Ishikawa (cell line): Measurements from ENCODE around the gene RNU6-1.

Source experiments
- CEBPB ChIP-seq: IDR thresholded peaks from 2 replicates; pipeline ENCODE4 v1.6.1; 2012
- CREB1 ChIP-seq: IDR thresholded peaks from 2 replicates; pipeline ENCODE4 v1.6.1; 2012; ENCODE audit warnings: low read depth
- EGR1 ChIP-seq: IDR thresholded peaks from 2 replicates; pipeline ENCODE4 v1.6.1; 2012
- EP300 ChIP-seq: IDR thresholded peaks from 2 replicates; pipeline ENCODE4 v1.6.1; 2012; ENCODE audit warnings: borderline replicate concordance
- FOXM1 ChIP-seq: IDR thresholded peaks from 2 replicates; pipeline ENCODE4 v1.6.1; 2012; ENCODE audit warnings: low read depth, borderline replicate concordance
- NFIC ChIP-seq: IDR thresholded peaks from 2 replicates; pipeline ENCODE4 v1.6.1; 2012
- RAD21 ChIP-seq: IDR thresholded peaks from 2 replicates; pipeline ENCODE4 v1.6.1; 2012; ENCODE audit warnings: low read depth
- TAF1 ChIP-seq: IDR thresholded peaks from 2 replicates; pipeline ENCODE4 v1.6.1; 2012; ENCODE audit warnings: low read depth, mild to moderate bottlenecking
- TCF12 ChIP-seq: IDR thresholded peaks from 2 replicates; pipeline ENCODE4 v1.6.1; 2012; ENCODE audit warnings: low read depth
- TEAD4 ChIP-seq: IDR thresholded peaks from 2 replicates; pipeline ENCODE4 v1.6.1; 2012
- YY1 ChIP-seq: IDR thresholded peaks from 2 replicates; pipeline ENCODE4 v1.6.1; 2012; ENCODE audit warnings: low read depth
- ZBTB7A ChIP-seq: IDR thresholded peaks from 2 replicates; pipeline ENCODE4 v1.6.1; 2012; ENCODE audit warnings: low read depth
- TF ChIP-seq, protein P1 (sequence below): IDR thresholded peaks from 2 replicates; pipeline ENCODE4 v1.6.1; 2012
- TF ChIP-seq, protein P2 (sequence below): IDR thresholded peaks from 2 replicates; pipeline ENCODE4 v1.6.1; 2012; ENCODE audit warnings: low read depth, mild to moderate bottlenecking
- TF ChIP-seq, protein P3 (sequence below): IDR thresholded peaks from 2 replicates; pipeline ENCODE4 v1.6.1; 2012

RNU6-1 gene

DNA sequence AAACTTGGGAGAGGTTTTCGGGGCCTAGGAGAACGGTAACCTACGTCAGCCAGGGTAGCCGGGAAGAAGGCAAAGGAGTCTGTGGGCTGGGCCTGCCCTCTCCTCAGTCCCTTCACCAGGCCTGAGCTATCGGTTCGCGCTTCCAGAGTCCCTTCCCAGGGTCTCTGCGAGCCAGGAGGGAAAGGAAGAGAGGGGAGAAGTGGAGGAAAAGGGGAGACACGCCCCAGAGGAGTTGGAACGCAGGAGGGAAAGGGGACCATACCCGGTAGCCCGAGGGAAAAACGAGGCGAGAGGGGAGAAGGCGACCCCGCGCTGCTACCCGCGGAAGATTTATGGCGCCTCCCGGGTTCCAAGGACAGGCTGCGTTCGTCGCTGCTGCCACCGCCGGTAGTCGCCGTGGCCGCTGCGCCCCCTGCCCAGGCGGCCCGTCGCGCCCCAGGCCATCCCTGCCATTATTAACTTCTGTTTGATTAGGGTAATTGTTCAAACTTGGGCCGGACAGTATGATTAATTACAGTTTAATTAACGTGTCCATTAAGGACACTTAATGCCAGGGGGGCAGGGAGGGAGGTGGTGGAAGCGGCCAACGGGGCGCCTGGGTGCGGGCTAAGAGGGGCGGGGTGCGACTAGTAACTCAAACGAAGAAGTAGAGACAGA, 17.9 kb downstream of the RNU6-1 start:
- TF ChIP-seq ZBTB7A (no peak), CREB1 (no peak), TEAD4 (no peak), FOXM1 (no peak), TCF12 (no peak), NFIC (no peak), CEBPB (no peak)
- TF ChIP-seq, protein P1, sequence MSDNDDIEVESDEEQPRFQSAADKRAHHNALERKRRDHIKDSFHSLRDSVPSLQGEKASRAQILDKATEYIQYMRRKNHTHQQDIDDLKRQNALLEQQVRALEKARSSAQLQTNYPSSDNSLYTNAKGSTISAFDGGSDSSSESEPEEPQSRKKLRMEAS, result no peak

DNA sequence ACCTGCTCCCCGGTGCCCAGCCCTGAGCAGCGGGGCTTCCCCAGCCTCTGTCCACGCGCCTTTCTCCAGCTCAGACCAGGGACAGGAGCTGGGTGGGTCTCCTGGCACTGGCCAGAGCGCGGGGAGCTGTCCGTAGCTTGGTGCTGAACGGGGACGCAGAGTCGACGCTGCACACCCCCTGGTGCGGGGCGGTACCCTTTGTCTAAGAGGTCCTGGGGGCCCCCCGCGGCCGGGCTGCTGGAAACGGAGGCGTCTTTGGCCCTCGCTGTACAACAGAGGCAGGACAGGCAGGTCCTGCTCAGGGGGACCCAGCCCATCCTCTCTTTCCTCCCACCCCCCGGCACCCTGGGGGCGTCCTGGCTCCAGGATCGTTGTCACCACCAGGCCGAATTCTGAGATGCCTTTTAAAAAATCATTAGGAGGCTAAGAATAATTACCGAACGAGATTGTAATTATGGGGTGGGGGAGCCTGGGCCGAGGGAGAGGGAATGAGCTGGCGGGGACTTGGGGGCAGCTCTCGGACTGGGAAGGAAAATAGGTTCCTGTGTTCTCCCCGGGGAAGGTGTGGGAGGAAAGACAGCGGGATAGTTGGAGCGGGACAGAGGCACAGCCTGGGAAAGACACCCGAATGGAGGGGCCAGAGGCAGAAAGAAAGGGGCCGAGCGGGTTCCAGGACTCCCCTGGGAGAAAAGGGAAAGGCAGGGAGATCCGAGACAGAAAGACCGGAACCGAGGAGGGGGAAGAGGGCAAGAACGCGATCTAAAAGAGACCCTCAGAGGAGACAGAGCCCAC, 18.7 kb downstream of the RNU6-1 start:
- TF ChIP-seq, protein P1, result peak; percentile 36; the same call in 1 of the 2 replicates
- TF ChIP-seq YY1 (no peak), NFIC (peak; percentile 71; the same call in 1 of the 2 replicates), ZBTB7A (peak; percentile 50; the same call in 1 of the 2 replicates), FOXM1 (no peak), CREB1 (no peak)
- TF ChIP-seq, protein P2, sequence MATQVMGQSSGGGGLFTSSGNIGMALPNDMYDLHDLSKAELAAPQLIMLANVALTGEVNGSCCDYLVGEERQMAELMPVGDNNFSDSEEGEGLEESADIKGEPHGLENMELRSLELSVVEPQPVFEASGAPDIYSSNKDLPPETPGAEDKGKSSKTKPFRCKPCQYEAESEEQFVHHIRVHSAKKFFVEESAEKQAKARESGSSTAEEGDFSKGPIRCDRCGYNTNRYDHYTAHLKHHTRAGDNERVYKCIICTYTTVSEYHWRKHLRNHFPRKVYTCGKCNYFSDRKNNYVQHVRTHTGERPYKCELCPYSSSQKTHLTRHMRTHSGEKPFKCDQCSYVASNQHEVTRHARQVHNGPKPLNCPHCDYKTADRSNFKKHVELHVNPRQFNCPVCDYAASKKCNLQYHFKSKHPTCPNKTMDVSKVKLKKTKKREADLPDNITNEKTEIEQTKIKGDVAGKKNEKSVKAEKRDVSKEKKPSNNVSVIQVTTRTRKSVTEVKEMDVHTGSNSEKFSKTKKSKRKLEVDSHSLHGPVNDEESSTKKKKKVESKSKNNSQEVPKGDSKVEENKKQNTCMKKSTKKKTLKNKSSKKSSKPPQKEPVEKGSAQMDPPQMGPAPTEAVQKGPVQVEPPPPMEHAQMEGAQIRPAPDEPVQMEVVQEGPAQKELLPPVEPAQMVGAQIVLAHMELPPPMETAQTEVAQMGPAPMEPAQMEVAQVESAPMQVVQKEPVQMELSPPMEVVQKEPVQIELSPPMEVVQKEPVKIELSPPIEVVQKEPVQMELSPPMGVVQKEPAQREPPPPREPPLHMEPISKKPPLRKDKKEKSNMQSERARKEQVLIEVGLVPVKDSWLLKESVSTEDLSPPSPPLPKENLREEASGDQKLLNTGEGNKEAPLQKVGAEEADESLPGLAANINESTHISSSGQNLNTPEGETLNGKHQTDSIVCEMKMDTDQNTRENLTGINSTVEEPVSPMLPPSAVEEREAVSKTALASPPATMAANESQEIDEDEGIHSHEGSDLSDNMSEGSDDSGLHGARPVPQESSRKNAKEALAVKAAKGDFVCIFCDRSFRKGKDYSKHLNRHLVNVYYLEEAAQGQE, result peak; percentile 97

DNA sequence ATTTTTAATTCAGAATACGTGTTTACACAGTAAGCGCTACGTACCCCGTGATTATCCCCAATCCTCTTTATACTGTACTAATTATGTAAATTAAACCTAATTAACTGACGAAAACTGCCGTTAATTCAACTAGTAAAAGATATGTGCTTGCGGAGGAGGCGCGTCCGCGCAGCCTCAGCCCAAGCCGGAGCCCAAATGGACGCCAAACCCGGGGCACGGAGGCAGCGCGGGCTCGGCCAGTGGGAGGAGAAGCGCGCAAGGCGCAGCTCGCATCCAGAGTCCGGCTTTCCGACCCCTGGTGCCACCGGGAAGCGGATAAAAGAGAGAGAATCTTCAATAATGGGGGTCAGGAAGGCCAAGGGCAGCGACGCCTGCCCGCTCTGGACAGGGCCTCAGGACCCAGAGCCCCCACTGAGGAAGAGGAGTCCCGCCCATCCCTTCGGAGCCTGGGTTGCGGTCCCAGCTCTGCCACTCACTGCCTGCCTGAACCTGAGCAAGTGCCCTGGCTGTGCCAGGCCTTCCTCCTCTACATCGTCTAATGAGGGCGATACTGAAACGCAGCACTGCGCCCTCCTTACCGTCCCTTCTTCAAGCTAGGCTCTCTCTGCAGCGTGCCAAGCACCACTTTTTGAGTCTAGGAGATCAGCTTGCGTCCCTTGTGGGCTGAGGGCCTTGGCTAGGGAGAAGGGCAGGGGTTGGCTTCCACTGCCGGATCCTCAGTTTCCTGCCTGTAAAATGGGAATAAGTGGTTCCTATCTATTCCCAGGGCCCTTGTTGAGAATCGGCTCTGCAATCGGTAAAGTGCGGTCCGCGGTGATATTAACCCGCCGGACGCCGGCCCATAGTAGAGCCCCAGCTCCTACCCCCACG, 19.5 kb downstream of the RNU6-1 start:
- TF ChIP-seq EP300 (no peak), TAF1 (no peak), FOXM1 (no peak), ZBTB7A (no peak), TCF12 (no peak), YY1 (no peak), CEBPB (no peak), RAD21 (no peak), CREB1 (no peak), NFIC (no peak), EGR1 (no peak), TEAD4 (no peak)
- TF ChIP-seq, protein P1, result no peak
- TF ChIP-seq, protein P3, sequence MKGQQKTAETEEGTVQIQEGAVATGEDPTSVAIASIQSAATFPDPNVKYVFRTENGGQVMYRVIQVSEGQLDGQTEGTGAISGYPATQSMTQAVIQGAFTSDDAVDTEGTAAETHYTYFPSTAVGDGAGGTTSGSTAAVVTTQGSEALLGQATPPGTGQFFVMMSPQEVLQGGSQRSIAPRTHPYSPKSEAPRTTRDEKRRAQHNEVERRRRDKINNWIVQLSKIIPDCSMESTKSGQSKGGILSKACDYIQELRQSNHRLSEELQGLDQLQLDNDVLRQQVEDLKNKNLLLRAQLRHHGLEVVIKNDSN, result no peak
- TF ChIP-seq, protein P2, result no peak

DNA sequence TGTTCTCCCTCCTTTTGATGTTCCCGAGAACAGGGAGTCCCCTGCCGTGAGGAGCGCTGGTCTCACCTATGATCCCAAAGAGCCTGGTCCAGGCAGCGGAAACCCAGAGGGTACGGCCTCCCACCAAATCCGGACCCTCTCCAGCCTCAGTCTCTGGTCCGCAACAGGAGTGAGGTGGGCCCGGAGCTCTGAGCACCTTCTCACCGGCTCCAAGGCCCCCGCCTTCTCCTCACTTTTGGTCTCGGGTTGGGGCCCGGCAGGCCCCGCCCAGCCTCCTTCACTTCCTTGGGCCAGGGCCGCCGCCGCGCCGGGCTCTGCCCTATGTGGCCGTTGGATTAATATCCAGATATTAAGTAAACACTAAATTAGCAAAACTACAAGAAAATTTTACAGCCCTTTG, 20.2 kb downstream of the RNU6-1 start:
- TF ChIP-seq FOXM1, result no peak
- TF ChIP-seq EP300, result no peak
- TF ChIP-seq, protein P2, result 0 out of 2 replicates have a peak, but pooled peaks have one; percentile 15
